HFFc6 (cell line): ENCODE measurements around the gene PRR4. TPM values are rescaled to one million over a fixed set of nuclear protein-coding genes. Genes with fewer than 3 reads are reported as not detected.

ENCODE experiments used
- DNase-seq: peaks from one replicate; pipeline ENCODE4 v3.0.0-alpha.2; 2018
- H3K27ac Mint-ChIP-seq: 2 replicates; pipeline ENCODE4 v1.8.0; 2020; ENCODE audit warnings: mild to moderate bottlenecking, mixed read lengths
- H3K27me3 Mint-ChIP-seq: 2 replicates; pipeline ENCODE4 v1.8.0; 2021; ENCODE audit warnings: mild to moderate bottlenecking, moderate library complexity, mixed read lengths; ENCODE audit not compliant: insufficient read depth
- H3K36me3 Mint-ChIP-seq: 2 replicates; pipeline ENCODE4 v1.8.0; 2021; ENCODE audit warnings: low read depth, mixed read lengths
- H3K4me1 Mint-ChIP-seq: 2 replicates; pipeline ENCODE4 v1.8.0; 2020; ENCODE audit warnings: low read depth, mixed read lengths
- H3K4me3 Mint-ChIP-seq: 2 replicates; pipeline ENCODE4 v1.8.0; 2020; ENCODE audit warnings: mild to moderate bottlenecking, moderate library complexity, mixed read lengths
- H3K9me3 Mint-ChIP-seq: 2 replicates; pipeline ENCODE4 v1.8.0; 2020; ENCODE audit warnings: mild to moderate bottlenecking, mixed read lengths
- total RNA-seq, 6 experiments: library from RNA; stranded (reverse); fragmentation: NEBNext Ultra II Directional; extraction: Animal tissue kit (Norgen Biotek cat#: 25700); gene quantifications; 2 replicates in 1 of 6; 3 replicates in 5 of 6; pipeline ENCODE4 v1.2.3, GENCODE V29; 2021
- TF ChIP-seq, protein P1 (sequence below): fragments of 200-600 bp; sonication (generic); IDR thresholded peaks from 2 replicates; pipeline ENCODE4 v1.5.0; 2021; ENCODE audit warnings: antibody characterized with exemption, mild to moderate bottlenecking

The PRR4 gene
- total RNA-seq, 6 experiments from 2014 or later = 1.0 to 1.3 (median 1.2) TPM; not detected in 1

DNA sequence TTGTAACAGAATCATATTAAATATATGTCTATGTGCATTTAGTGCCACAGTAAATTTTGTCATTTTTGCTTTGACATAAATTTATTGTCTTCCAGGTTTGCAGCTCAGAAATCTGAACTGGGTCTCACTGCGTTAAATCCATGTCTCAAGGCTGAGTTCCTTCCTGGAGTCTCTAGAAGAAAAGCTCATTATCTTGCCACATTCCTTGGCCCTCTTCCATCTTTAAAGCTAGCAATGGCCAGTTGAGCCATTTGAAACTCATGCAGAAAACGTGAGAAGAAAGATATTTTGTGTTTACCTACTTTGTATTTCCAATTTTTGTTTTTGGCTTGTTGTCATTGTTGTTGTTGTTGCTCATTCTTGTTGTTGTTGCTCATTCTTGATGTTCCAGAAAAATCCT is 24.1 kb upstream of the PRR4 start:
- peaks cover 25% of the 10 kb centered on the region for H3K36me3 Mint-ChIP-seq
- DNase-seq = no peak
- H3K4me3 Mint-ChIP-seq = no peak overlapping the region
- H3K4me1 Mint-ChIP-seq = 0 out of 2 replicates have a peak, but pooled peaks cover 4% of the 10 kb centered on the region
- TF ChIP-seq, protein P1, sequence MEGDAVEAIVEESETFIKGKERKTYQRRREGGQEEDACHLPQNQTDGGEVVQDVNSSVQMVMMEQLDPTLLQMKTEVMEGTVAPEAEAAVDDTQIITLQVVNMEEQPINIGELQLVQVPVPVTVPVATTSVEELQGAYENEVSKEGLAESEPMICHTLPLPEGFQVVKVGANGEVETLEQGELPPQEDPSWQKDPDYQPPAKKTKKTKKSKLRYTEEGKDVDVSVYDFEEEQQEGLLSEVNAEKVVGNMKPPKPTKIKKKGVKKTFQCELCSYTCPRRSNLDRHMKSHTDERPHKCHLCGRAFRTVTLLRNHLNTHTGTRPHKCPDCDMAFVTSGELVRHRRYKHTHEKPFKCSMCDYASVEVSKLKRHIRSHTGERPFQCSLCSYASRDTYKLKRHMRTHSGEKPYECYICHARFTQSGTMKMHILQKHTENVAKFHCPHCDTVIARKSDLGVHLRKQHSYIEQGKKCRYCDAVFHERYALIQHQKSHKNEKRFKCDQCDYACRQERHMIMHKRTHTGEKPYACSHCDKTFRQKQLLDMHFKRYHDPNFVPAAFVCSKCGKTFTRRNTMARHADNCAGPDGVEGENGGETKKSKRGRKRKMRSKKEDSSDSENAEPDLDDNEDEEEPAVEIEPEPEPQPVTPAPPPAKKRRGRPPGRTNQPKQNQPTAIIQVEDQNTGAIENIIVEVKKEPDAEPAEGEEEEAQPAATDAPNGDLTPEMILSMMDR = no peak
- H3K27me3 Mint-ChIP-seq = no peaks in the 10 kb centered on the region; the same call in 1 of the 2 replicates
- H3K27ac Mint-ChIP-seq = no peak overlapping the region
- H3K9me3 Mint-ChIP-seq = no peaks in the 10 kb centered on the region

DNA sequence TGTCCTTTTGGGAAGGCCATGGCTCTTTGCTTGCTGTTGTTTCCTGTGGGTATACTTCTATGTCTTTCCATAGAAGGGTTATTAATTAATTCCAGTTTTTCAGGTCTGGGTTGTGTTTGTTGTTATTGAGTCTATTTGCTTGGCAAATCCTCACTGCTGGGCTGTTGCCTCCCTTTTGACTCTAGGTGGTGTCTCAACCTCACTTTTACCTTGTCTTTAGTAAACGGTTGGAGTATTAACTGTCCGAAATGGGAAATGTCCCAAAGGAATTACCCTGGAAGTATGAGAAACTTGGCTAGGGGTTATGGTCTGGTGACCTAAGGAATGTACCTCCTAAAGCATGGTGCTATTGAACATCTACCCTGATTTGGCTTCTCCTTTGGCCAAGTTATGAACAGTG is 18.1 kb upstream of the PRR4 start:
- DNase-seq = no peak
- TF ChIP-seq, protein P1 = no peak
- Mint-ChIP-seq H3K9me3 (no peaks in the 10 kb centered on the region; the same call in 1 of the 2 replicates), H3K36me3 (peaks cover under 1% of the 10 kb centered on the region; the same call in 1 of the 2 replicates), H3K4me1 (no peaks in the 10 kb centered on the region; the same call in 1 of the 2 replicates), H3K27me3 (no peaks in the 10 kb centered on the region), H3K27ac (no peak overlapping the region), H3K4me3 (no peak overlapping the region)

DNA sequence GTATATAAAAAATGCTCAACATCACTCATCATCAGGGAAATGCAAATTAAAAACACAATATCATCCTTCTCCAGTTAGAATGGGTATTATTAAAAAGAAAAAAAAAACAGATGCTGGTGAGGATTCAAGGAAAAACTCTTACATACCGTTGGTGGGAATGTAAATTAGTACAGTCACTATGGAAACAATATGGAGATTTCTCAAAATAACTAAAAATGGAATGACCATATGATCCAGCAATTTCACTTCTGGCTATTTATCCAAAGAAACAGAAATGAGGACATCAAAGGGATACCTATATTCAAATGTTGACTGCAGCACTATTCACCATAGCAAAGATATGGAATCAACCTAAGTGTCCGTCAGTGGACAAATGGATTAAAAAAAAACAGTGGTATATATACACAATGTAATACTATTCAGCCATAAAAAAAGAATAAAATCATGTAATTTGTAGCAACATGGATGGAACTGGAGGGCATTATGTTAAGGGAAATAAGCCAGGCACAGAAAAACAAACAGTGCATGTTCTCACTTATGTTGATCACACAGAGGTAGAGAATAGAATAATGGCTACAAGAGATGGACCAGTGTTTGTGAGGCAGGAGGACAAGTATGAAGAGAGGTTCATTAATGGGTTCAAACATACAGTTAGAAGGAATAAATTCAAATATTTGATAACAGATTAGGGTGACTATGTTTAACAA is 14.4 kb upstream of the PRR4 start:
- TF ChIP-seq, protein P1 = no peak
- Mint-ChIP-seq H3K36me3 (peaks cover 22% of the 10 kb centered on the region), H3K9me3 (no peaks in the 10 kb centered on the region; the same call in 1 of the 2 replicates), H3K4me3 (no peak overlapping the region), H3K4me1 (peaks cover 10% of the 10 kb centered on the region), H3K27me3 (no peaks in the 10 kb centered on the region), H3K27ac (no peak overlapping the region)
- no peak for DNase-seq

DNA sequence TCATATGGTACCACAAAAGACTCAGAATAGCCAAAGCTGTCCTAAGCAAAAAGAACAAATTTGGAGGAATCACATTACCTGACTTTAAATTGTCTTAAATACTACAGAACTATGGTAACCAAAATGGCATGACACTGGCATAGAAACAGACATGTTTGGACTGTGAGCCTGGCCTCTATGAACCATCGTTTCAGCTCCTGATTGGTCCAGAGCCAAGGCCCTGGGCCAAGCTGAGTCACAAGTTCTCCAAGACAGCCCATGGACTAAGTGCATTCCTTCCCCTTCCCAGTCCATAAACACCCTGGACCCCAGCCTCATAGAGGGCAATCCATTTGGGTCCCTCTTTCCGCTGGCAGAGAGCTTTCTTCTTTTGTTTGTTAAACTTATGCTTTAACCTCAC is 12.1 kb upstream of the PRR4 start:
- peaks cover 12% of the 10 kb centered on the region for H3K9me3 Mint-ChIP-seq

DNA sequence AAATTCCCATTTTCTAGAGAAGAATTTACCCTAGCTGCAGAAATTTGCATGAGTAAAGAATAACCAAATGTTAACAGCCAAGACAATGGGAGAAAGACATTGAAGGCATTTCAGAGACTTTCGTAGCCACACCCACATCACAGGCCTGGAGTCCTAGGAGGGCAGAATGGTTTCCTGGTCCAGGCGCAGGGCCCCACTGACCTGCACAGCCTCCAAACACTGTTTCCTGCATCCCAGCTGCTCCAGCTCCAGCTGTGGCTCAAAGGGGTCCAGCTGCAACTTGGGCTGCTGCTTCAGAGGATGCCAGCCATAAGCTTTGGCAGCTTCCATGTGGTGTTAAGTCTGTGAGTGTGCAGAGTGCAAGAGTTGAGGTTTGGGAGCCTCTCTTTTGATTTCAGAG is 6.5 kb upstream of the PRR4 start:
- Mint-ChIP-seq H3K27me3 (peaks cover 1% of the 10 kb centered on the region; the same call in 1 of the 2 replicates), H3K4me3 (no peak overlapping the region), H3K36me3 (peaks cover 44% of the 10 kb centered on the region), H3K9me3 (peaks cover 20% of the 10 kb centered on the region), H3K4me1 (peaks cover 1% of the 10 kb centered on the region), H3K27ac (no peak overlapping the region)
- TF ChIP-seq, protein P1 = no peak
- no peak for DNase-seq

More for the DNA sequence above, 12.1 kb upstream of the PRR4 start:
- peaks cover 10% of the 10 kb centered on the region for H3K4me1 Mint-ChIP-seq
- no peak overlapping the region for H3K27ac Mint-ChIP-seq
- TF ChIP-seq, protein P1 = no peak
- H3K36me3 Mint-ChIP-seq = peaks cover 45% of the 10 kb centered on the region
- H3K27me3 Mint-ChIP-seq = no peaks in the 10 kb centered on the region
- DNase-seq = no peak
- H3K4me3 Mint-ChIP-seq = no peak overlapping the region
